Measurements from ENCODE around the gene ZNF92. TPM values are rescaled to one million over a fixed set of nuclear protein-coding genes. Genes with fewer than 3 reads are reported as not detected.

Gene ZNF92
- total RNA-seq, 1 experiment from 2014 or later, result 9.4 TPM

- no peak overlapping the region for H3K4me3 ChIP-seq (replicated peaks in 1 of 2; ENCODE audit: low read depth in 1 of 2, low read length in 2 of 2)
- H4K20me1 ChIP-seq (ENCODE audit: insufficient read depth), result no peaks in the 10 kb centered on the region
- intact Hi-C loops (cut with micrococcal nuclease), result no loop called here
- H3K27me3 ChIP-seq (ENCODE audit: insufficient read depth, low read length), result no peaks in the 10 kb centered on the region
- RAD21 ChIA-PET (ENCODE audit: low non-redundant PET in 1 of 2, low total read pairs in 2 of 2, uncharacterized antibody in 2 of 2, unreplicated experiment in 2 of 2), result no interaction called here
- POLR2A ChIA-PET, result no interaction called here
- DNase-seq (ENCODE audit: low read depth, low spot score), result no peak
- no peaks in the 10 kb centered on the region for H3K36me3 ChIP-seq (ENCODE audit: control insufficient read depth in 1 of 2, insufficient read depth in 2 of 2, low read length in 2 of 2)
- H3K4me1 ChIP-seq (ENCODE audit: control insufficient read depth in 1 of 2, insufficient read depth in 2 of 2, low read length in 2 of 2), result no peaks in the 10 kb centered on the region
- H2AFZ ChIP-seq (ENCODE audit: low read depth, low read length, poor library complexity, severe bottlenecking), result no peak overlapping the region
- no peak overlapping the region for H3K27ac ChIP-seq (ENCODE audit: low read depth, low read length)
- CTCF ChIA-PET, result no interaction called here
- no TSS peak for BruUV-seq (replicated peaks)
- no peak overlapping the region for H3K4me2 ChIP-seq (ENCODE audit: low read length)
- no peak for ATAC-seq
- no peaks in the 10 kb centered on the region for H3K79me2 ChIP-seq (ENCODE audit: insufficient read depth, low read length)
- H3K9me2 ChIP-seq (ENCODE audit: insufficient read depth), result no peaks in the 10 kb centered on the region
- peaks cover 10 to 14% of the 10 kb centered on the region in 2 experiments; a peak in 2 of 4 replicates for H3K9me3 ChIP-seq (ENCODE audit: control insufficient read depth in 1 of 2, insufficient read depth in 1 of 2, low read depth in 1 of 2, low read length in 2 of 2)
- H3K9ac ChIP-seq (ENCODE audit: low read length), result no peak overlapping the region
- TF ChIP-seq CBX3 (IDR thresholded peaks at IDR 0.05; ENCODE audit: low read depth), result no peak
- no peak for TF ChIP-seq EGR1 (IDR thresholded peaks at IDR 0.05; ENCODE audit: low read depth)
- no peak for TF ChIP-seq FOSL1 (IDR thresholded peaks at IDR 0.05; ENCODE audit: low read depth)
- no peak for TF ChIP-seq ZBTB33 (IDR thresholded peaks at IDR 0.05; ENCODE audit: extremely low read depth, insufficient replicate concordance, low read length)
- TF ChIP-seq ZNF274 (IDR thresholded peaks at IDR 0.05; ENCODE audit: low read depth, low read length), result no peak
- no peak for TF ChIP-seq MAX (IDR thresholded peaks at IDR 0.05)
- TF ChIP-seq ATF3 (IDR thresholded peaks at IDR 0.05), result no peak
- no peak for TF ChIP-seq ZFX (IDR thresholded peaks at IDR 0.05)
- TF ChIP-seq POLR2A (IDR thresholded peaks at IDR 0.05; ENCODE audit: borderline replicate concordance, extremely low read depth, insufficient read depth, insufficient read length), result no peak
- TF ChIP-seq POLR2AphosphoS5 (IDR thresholded peaks at IDR 0.05; ENCODE audit: low read depth, low read length), result no peak
- TF ChIP-seq CTCF (IDR thresholded peaks at IDR 0.05 in 2 of 3, conservative IDR thresholded peaks at IDR 0.05 in 1 of 3; ENCODE audit: borderline replicate concordance in 1 of 3, insufficient read depth in 1 of 3, low read depth in 2 of 3, low read length in 2 of 3), result no peak
Measured at GRCh38 chr7:65409363-65409762, 35.7 kb downstream of the ZNF92 start.

Data from HCT116 (cell line).